ENCODE measurements around the gene DR1.
"Not testable (repeated sequence)": the region's sequence is repeated elsewhere in the genome, so short reads cannot be mapped to it uniquely, and the experiment has no call there.

The DR1 gene

DNA sequence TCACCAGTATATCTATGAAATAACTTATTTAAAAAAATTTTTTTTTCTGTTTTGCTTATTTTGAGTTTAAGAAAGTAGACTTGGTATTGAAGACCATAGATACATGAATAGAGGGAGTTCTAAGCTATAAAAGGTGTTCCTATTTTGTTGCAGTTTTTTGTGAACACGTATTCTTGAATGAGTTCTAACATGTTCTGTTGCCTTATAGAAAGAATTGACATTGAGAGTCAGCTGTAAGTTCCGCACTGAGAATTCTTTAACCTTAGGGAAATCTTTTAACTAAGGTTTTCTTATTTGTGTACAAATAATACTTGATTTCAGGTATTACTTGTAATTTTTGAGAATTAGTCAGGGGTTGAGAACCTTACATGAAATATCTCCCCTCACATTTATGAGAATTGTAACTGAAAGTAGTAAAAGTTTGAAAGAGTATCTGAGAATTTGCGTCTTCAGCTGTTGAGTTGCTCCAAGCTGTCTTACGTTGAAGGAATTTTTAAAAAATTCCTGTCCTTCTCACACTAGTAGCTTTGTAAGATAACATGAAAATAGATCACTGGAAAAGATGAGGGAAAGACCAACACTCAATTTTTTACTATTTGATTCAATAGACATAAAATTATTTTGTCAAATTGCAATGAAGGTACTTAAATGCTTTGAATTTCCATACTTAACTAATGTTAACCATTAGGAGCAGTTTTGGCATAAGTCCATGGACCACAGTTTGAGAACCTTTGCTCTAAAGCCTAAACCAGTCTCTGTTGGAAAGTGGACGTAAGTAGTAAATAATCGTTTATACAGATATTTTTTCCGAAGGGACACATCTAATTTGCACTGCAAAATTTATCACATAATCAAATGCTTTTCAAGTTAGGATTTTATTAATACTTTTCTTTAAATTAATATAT is 3.8 kb downstream of the DR1 start:
- Histone ChIP-seq H3K36me3 (ENCODE audit: insufficient read depth, low read length) (no peaks in the 10 kb centered on the region), H3K4me1 (ENCODE audit: insufficient read depth, low read length) (0 out of 2 replicates have a peak, but pooled peaks cover 5% of the 10 kb centered on the region), H3K9me3 (ENCODE audit: control insufficient read depth, insufficient read depth, low read length) (no peaks in the 10 kb centered on the region), H3K9ac (ENCODE audit: low read depth, low read length) (no peak overlapping the region; the same call in 1 of the 2 replicates)

GRCh38 chr1:93350322-93350721 is 4.6 kb downstream of the DR1 start:
- H3K9me3 ChIP-seq (ENCODE audit: control insufficient read depth, insufficient read depth, low read length): no peaks in the 10 kb centered on the region
- 0 out of 2 replicates have a peak, but pooled peaks cover 5% of the 10 kb centered on the region for H3K4me1 ChIP-seq (ENCODE audit: insufficient read depth, low read length)
- H3K36me3 ChIP-seq (ENCODE audit: insufficient read depth, low read length): 0 out of 2 replicates have a peak, but pooled peaks cover 2% of the 10 kb centered on the region
- no peak overlapping the region for H3K9ac ChIP-seq (ENCODE audit: low read depth, low read length)

- Histone ChIP-seq H3K4me1 (ENCODE audit: insufficient read depth, low read length) (0 out of 2 replicates have a peak, but pooled peaks cover 5% of the 10 kb centered on the region), H3K9ac (ENCODE audit: low read depth, low read length) (no peak overlapping the region), H3K36me3 (ENCODE audit: insufficient read depth, low read length) (0 out of 2 replicates have a peak, but pooled peaks cover 2% of the 10 kb centered on the region)
These were observed 5.2 kb downstream of the DR1 start for GRCh38 chr1:93350875-93351274.

GRCh38 chr1:93351346-93351745 is 5.6 kb downstream of the DR1 start:
- not testable (repeated sequence) for H3K9ac ChIP-seq (ENCODE audit: low read depth, low read length); H3K36me3 ChIP-seq (ENCODE audit: insufficient read depth, low read length); H3K4me1 ChIP-seq (ENCODE audit: insufficient read depth, low read length); H3K9me3 ChIP-seq (ENCODE audit: control insufficient read depth, insufficient read depth, low read length)

More at GRCh38 chr1:93350875-93351274, 5.2 kb downstream of the DR1 start:
- H3K9me3 ChIP-seq (ENCODE audit: control insufficient read depth, insufficient read depth, low read length): no peaks in the 10 kb centered on the region

- H3K36me3 ChIP-seq (ENCODE audit: insufficient read depth, low read length): 0 out of 2 replicates have a peak, but pooled peaks cover 2% of the 10 kb centered on the region
- 0 out of 2 replicates have a peak, but pooled peaks cover 5% of the 10 kb centered on the region for H3K4me1 ChIP-seq (ENCODE audit: insufficient read depth, low read length)
- H3K9ac ChIP-seq (ENCODE audit: low read depth, low read length): no peak overlapping the region
- H3K9me3 ChIP-seq (ENCODE audit: control insufficient read depth, insufficient read depth, low read length): no peaks in the 10 kb centered on the region
These were observed 6.7 kb downstream of the DR1 start for GRCh38 chr1:93352376-93352775.

DNA sequence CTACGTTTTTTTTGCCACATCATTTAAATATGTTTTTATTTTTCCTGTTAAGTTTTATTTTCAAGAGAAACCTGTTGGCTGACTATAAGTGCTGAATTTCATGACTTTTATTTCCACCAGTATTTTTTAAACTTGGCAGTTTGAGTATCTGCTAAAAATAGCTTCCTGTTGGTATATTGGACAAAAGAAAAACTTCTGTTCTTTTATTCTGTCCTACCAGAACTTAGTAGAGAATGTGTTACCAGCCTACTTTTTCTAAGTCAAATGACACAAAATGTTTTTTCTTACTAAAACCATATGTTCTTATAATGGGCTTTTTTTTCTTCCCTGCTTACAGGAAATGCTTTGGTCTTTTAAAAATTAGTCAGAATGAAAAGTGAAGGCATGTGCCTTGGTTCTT is 7.6 kb downstream of the DR1 start:
- H3K9ac ChIP-seq (ENCODE audit: low read depth, low read length): no peak overlapping the region
- no peaks in the 10 kb centered on the region for H3K9me3 ChIP-seq (ENCODE audit: control insufficient read depth, insufficient read depth, low read length)
- H3K4me1 ChIP-seq (ENCODE audit: insufficient read depth, low read length): peaks cover 11% of the 10 kb centered on the region; the same call in 1 of the 2 replicates
- H3K36me3 ChIP-seq (ENCODE audit: insufficient read depth, low read length): peaks cover 3% of the 10 kb centered on the region; the same call in 1 of the 2 replicates

GRCh38 chr1:93354749-93355148 is 9.0 kb downstream of the DR1 start:
- H3K9me3 ChIP-seq (ENCODE audit: control insufficient read depth, insufficient read depth, low read length): no peaks in the 10 kb centered on the region
- peaks cover 6% of the 10 kb centered on the region; the same call in 1 of the 2 replicates for H3K36me3 ChIP-seq (ENCODE audit: insufficient read depth, low read length)
- peaks cover 16% of the 10 kb centered on the region for H3K4me1 ChIP-seq (ENCODE audit: insufficient read depth, low read length)

GRCh38 chr1:93357242-93357641 is 11.5 kb downstream of the DR1 start:
- no peak overlapping the region for H3K9ac ChIP-seq (ENCODE audit: low read depth, low read length)
- peaks cover 16% of the 10 kb centered on the region for H3K4me1 ChIP-seq (ENCODE audit: insufficient read depth, low read length)
- peaks cover 6% of the 10 kb centered on the region; the same call in 1 of the 2 replicates for H3K36me3 ChIP-seq (ENCODE audit: insufficient read depth, low read length)
- H3K9me3 ChIP-seq (ENCODE audit: control insufficient read depth, insufficient read depth, low read length): no peaks in the 10 kb centered on the region

More at GRCh38 chr1:93354749-93355148, 9.0 kb downstream of the DR1 start:
- H3K9ac ChIP-seq (ENCODE audit: low read depth, low read length): no peak overlapping the region

- peaks cover 16% of the 10 kb centered on the region for H3K4me1 ChIP-seq (ENCODE audit: insufficient read depth, low read length)
- H3K9me3 ChIP-seq (ENCODE audit: control insufficient read depth, insufficient read depth, low read length): no peaks in the 10 kb centered on the region
- no peak overlapping the region for H3K9ac ChIP-seq (ENCODE audit: low read depth, low read length)
- peaks cover 6% of the 10 kb centered on the region; the same call in 1 of the 2 replicates for H3K36me3 ChIP-seq (ENCODE audit: insufficient read depth, low read length)
These were observed 12.6 kb downstream of the DR1 start for GRCh38 chr1:93358293-93358692.

DNA sequence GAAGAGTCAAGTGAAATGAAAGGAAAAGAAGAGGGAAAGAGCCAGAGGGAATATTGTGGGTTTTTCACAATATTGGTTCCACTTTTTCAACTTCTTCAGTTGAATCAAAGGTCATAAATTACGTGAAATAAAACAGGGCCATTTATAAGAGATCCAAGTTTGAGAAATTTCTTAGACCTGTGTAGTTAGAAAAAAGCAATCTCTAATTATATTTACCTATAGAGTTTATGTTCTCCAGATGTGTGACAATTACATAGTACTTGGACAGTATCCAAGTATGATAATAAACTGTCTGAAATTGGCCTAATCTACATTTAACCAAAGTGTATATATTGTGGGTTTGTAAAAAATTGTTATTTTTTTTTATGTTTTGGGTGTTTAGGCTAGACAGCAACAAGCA is 14.4 kb downstream of the DR1 start:
- H3K9ac ChIP-seq (ENCODE audit: low read depth, low read length): no peak overlapping the region
- H3K4me1 ChIP-seq (ENCODE audit: insufficient read depth, low read length): peaks cover 16% of the 10 kb centered on the region
- H3K9me3 ChIP-seq (ENCODE audit: control insufficient read depth, insufficient read depth, low read length): no peaks in the 10 kb centered on the region
- H3K36me3 ChIP-seq (ENCODE audit: insufficient read depth, low read length): peaks cover 6% of the 10 kb centered on the region; the same call in 1 of the 2 replicates

DNA sequence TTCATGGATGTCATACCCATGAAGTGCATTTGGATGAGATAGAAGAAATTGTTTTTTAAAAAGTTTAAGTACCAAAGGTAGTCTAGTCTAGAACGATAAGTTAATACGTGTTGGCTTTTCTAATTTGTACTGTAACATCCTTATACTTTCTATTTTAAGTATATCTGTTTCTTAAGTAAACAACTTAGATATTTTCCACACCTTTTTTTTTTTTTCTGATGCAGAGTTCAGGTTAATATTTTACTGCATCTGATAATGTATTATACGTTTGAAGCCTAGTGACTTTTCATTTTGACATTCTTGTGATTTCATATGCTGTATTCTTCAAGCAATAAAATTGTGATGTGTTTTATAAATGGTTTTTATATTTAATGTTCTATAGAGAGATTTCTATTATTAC is 16.5 kb downstream of the DR1 start:
- peaks cover 8% of the 10 kb centered on the region for H3K36me3 ChIP-seq (ENCODE audit: insufficient read depth, low read length)
- peaks cover 16% of the 10 kb centered on the region for H3K4me1 ChIP-seq (ENCODE audit: insufficient read depth, low read length)
- no peak overlapping the region for H3K9ac ChIP-seq (ENCODE audit: low read depth, low read length)
- H3K9me3 ChIP-seq (ENCODE audit: control insufficient read depth, insufficient read depth, low read length): no peaks in the 10 kb centered on the region

- Histone ChIP-seq H3K9ac (ENCODE audit: low read depth, low read length) (no peak overlapping the region), H3K36me3 (ENCODE audit: insufficient read depth, low read length) (peaks cover 9% of the 10 kb centered on the region), H3K4me1 (ENCODE audit: insufficient read depth, low read length) (no peaks in the 10 kb centered on the region), H3K9me3 (ENCODE audit: control insufficient read depth, insufficient read depth, low read length) (no peaks in the 10 kb centered on the region)
These were observed 20.1 kb downstream of the DR1 start for GRCh38 chr1:93365813-93366212.

DNA sequence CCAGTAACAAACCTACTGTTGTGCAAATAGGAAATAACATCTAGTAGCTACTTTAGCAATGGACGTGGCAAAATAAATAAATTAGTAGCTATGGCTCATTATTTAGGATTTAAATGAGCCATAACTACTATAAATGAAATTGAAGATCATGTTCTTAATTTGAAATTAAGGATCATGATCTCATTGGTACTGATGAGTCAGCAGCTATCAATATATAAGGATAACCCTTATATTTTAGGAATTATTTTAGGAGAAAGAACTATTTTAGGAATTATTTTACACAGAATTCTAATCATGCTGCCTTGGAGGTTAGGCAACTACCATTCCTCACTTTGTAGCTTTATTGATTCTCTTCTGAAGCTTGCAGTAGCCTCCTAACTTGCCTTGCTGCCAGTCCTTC is 24.0 kb downstream of the DR1 start:
- Histone ChIP-seq H3K9ac (ENCODE audit: low read depth, low read length) (no peak overlapping the region), H3K36me3 (ENCODE audit: insufficient read depth, low read length) (peaks cover 15% of the 10 kb centered on the region), H3K9me3 (ENCODE audit: control insufficient read depth, insufficient read depth, low read length) (no peaks in the 10 kb centered on the region), H3K4me1 (ENCODE audit: insufficient read depth, low read length) (no peaks in the 10 kb centered on the region)

GRCh38 chr1:93374334-93375106 is 28.8 kb downstream of the DR1 start:
- Histone ChIP-seq H3K36me3 (ENCODE audit: insufficient read depth, low read length) (peaks cover 6% of the 10 kb centered on the region; the same call in 1 of the 2 replicates), H3K9me3 (ENCODE audit: control insufficient read depth, insufficient read depth, low read length) (0 out of 2 replicates have a peak, but pooled peaks cover 6% of the 10 kb centered on the region), H3K9ac (ENCODE audit: low read depth, low read length) (no peak overlapping the region), H3K4me1 (ENCODE audit: insufficient read depth, low read length) (no peaks in the 10 kb centered on the region)
